Stimulated activated CD8-positive, alpha-beta memory T cell treated with anti-CD3 and anti-CD28 coated beads, Interleukin-4, amount 100 ng/mL, for 24 hours (primary cell): ENCODE results near the gene GARNL3.
A peak's percentile ranks its signal among the peaks of the same experiment; 100 is the strongest.

ENCODE experiments used
- DNase-seq: peaks from one replicate; pipeline ENCODE4 v3.0.0-alpha.2; 2020; ENCODE audit warnings: low read depth

The GARNL3 gene

DNA sequence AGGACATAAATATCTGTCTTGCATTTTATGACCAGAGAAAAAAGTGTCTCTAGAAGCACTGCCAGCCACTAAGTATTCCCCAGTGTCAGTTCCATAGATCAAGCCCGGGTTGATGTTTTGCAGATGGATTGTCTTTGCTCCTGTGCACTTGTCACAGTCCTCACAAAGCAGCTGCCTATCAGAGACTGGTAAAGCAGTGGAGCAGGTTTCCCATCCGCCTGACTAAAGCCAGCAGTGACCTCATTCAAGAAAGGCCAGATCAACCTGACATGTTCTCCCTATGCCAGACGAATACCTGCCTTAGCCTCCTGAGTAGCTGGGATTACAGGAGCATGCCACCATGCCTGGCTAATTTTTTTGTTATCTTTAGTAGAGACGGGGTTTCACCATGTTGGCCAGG, 26.8 kb upstream of the GARNL3 start:
- DNase-seq: no peak

DNA sequence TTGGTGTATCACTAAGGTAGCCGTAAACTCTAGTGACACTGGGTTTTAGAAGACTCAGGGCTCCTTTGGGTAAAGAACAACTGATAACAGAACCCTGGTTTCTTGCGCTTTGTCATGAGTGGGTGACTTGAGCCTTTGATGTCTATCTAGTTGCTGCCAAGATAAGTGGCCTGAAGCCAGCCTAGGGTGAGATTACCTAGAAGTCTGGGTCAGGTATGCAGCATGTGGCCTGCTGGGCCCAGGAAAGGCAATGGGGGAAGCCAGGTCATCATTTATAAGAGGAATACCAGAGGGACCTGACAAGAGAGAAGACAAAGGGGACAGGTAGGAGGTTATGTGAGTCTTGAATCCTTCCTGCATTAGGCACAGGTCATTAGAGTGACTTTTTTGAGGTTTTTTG, 23.2 kb upstream of the GARNL3 start:
- DNase-seq: no peak

DNA sequence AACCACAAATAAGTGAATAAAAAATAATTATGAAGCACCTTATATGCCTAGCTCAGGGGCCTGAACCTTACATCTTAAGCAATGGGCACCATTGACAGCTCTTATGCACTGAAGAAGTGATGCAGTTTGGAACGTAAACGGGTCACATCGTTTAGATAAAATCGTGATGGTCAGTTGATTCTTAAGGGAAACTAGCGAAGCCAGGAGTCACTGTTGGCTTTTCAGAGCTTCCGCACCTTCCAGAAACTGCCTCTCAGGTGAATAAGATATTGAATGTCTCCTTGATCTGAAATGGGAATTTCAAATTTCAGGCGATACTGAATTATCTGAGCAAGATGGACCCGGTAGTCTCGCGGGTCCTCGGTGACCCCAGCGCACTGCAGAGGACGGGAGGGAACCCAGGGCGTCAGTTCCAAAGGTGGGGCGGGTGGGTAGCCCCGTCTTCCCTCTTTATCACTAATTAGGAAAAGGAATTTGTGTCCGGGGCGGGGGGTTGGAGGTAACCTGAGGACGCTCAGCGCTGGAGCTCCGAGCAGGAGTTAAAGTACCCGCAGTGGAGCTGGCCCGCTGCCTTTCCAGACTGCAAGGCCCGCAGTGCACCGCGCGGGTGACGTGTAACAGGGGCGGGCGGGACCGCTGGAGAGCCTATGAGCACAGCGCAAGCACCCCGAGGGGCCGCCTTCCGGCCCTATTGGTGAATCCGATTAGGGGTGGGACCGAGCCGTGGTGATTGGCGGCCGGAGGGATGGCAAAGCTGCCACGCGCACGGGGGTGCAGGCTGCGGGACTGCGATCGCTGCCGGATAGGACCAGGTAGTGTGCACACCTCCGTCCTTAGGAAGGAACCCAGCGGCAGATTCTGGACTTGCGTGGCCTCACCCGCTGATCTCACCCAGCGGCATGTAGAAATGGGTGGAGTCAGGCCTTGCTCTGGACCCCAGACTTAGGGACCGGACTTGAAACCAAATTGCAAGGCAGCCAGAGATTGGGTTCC, 19.7 kb upstream of the GARNL3 start:
- peak; percentile 93 for DNase-seq

DNA sequence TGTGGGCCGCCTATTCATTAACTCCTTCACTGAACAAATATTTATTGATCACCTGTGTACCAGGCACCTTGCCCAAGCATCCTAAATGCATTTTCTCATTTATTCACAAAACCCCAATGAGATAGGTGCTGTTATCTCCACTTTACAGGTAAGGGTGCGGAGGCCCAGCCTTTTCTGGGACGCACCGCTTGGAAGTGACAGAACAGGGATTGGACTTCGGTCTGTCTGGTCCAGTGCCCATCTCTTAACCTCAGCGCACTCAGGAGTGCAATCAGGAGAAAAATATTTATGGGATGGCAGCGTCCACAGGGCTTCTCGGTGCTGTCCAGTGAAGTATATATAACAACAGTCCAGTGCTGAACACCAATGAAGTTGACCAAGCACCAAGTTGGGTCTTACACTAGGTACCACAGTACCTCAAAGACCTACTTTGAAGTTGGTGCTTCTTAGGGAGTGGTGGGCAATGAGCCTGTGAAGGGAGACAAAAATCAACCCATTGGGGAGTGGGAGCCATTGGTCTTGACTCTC, 18.9 kb upstream of the GARNL3 start:
- DNase-seq: no peak

DNA sequence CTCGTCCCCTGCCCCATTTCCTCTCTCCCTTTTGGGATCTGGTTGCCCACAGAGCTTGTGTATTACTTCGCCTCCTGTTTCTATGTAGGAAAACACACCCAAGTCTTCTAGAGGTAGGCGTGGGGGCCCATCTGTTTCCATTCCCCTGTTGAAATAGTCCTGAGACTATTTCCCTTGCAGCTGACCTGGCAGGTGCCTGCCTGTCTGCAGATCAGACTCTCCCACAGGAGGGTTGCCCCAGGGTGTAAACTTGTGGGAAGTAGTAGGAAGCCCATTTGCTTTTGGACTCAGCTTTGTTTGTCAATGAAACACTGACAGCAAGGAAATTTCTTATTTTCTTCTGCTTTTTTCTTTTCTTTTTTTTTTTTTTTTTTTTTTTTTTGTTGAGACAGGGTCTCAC, 16.3 kb upstream of the GARNL3 start:
- DNase-seq: no peak

DNA sequence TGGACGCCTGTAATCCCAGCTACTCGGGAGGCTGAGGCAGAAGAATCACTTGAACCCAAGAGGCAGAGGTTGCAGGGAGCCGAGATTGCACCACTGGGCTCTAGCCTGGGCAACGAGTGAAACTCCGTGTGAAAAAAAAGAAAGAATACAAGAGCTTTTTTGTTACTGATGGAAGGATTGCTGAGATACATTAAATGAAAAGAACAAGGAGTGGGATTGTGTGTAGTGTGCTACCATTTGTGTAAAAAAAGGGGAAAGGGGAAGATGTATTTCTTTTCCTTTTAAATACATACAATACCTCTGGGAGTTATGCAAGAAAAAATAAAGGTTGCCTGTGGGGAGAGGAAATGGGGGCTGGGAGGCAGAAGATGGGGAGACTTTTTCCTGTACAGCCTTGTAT, 14.7 kb upstream of the GARNL3 start:
- DNase-seq: no peak

DNA sequence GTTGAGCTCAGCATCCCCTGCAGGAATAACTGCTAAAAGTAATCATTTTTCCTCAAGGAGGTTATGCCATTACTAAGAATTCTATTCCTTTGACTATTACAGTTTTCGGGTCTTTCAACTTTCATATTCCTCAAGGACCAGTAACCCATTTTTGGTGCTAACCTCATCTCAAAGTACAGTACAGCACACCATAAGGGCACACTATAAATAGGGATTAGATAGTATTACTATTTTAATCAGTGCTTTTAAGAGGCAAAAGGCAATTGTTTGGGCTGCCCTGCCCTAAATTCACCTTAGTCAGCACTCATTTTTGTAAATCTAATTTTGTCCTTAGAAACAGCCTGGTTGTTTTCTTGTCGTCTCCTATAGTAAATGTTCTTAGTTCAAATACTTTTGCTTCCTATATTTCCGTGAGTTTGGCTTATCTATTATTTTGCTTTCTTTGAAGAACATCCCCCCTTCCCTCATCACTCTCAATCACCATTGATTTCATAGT, 13.6 kb upstream of the GARNL3 start:
- no peak for DNase-seq

DNA sequence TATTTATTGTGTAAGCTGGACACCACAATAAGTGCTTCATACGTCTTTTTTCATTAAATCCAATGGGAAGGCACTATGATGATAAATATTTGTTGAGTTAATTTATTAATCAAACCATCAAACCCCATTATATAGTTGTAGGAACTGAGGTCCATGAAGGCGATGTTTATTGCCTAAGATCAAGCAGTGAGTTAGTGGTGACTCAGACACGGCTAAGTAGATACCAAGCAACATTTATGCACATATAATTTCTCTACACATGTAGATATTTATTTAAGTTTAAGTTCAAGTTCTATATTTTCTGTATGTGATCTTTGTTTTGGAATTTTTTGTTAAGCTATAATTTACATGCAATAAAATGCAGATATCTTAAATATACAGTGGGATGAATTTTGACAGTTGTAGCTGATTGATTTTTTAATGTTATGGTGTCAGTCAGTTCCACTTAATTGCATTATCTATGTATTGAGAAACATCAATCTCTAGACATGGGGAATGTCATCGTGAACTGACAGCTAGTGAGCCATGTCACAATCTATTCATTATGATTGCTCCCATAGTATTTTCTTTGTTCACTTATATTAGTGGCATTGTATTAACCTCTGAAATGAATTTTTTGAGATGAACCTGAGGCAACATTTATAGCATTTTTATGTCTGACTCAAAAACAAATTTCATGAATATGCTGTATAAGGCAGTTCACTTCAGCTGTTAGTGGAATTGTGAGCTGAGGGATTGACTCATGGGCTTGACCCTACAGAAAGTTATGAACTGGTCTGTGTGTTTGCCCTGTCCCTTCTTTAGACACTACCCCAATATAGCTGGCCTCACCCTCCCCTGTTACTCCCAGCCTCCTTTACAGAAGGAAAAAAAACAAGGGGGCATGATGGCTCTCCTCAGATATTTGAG, 11.9 kb upstream of the GARNL3 start:
- DNase-seq: no peak

DNA sequence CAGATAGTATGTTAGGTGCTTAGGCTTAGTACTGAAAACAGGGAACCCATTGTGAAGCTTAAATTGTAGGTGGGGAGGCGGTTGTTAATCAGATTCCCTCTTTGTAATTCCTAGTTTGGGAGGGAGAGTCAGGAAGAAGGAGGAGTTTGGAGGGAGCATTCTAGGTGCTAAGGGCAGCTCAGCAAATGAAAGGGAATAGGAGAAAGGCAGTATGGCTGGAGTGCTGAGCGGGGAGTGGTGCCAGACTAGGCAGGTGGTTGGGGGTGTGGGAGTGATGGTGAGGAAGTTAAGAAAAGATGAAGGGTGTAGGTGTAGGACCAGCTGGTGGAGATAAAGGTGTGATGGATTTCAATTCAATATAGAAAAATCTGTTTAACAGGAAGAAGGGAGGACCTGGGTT, 11.1 kb upstream of the GARNL3 start:
- DNase-seq: no peak

DNA sequence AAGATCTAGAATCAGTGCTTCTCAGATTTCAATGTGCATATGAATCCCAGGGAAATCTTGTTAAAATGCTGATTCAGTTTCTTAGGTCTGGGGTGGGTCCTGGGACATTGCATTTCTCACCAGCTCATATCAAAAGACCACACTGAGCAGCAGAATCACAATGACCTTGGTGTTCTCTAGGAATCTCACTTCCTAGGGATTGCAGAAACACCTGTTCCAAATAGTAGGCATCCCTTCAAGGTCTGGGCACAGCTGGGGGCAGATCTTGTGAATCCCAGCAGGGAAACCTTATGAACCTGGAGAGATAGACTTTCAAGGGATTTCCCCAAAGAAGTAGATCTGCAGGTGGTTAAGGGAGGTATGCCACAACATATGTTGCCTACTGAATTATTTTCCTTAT, 8.9 kb upstream of the GARNL3 start:
- DNase-seq: no peak

DNA sequence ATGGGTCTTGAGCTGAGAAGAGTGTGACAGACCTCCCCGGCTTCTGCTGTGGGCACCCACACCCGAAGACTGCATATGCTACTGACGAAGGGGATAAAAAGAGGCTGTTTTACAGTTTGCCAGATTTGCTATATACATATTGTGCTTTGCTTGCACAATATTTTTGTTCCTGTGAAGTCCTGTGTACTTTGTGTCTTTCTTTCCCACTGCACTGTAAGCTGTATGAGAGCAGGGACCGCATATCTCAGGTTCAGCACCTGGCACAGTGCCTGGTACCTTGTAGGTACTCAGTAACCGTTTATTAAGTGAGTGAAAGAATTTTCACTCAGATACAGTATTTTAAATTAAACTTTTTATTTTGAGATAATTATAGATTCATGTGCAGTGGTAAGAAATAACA, 8.2 kb upstream of the GARNL3 start:
- DNase-seq: no peak

DNA sequence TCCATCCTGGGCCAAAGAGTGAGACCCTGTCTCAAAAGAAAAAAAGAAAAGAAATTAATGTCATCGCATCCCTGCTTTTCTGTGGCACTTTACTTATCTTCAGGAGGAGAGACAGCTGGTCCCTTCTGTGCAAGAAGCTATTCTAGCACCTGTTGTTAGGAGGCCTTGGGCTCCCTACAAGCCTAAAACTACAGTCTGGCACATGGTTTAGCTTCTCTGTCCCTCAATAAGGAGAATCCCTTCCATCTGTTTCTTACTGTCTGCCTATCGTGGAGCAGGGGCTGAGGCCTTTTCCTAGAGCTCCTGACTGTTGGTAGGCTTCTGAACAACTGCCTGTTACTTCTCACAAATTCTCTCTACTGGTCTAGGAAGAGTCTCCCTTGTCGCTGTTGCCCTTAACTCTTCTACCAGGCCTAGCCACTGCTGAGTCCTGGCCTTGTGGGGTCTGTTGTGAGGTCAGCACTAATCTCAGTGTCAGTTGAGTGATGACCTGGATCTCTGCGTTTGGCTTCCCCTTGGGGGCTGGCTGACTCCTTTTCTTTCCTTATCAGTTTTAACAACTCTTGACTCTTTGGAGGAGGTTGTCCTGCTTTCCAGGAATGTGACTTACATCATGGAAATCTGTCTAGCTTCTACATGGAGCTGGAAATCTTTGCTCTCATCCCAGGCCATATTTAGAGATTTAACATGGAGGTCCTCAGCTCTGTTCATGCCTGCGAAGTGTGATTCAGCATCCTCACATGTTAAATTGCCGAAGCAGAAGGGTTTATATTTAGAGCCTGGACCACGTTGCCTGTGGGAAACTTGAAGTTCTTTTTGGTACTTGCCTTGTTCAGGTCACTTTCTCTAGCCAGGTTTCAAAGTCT, 5.7 kb upstream of the GARNL3 start:
- DNase-seq: no peak

DNA sequence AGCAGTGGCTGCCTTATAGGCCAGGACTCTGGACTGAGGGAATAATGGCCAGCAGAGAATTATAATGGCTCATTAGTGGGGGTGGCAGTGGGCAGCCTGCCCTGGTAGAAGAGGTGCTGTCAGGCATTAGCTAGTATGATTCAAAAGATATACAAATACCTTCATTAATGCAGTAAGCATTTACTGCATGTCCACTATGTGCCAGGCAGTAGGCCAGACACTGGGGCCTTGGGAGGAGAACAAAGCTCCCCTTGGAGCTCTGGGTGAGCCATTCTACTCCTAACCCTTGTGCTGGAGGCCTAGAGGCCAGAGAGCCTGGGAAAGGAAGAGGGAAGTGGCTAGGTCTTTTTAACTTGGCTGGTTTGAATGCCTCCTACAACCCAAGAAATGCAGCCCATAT, 2.0 kb upstream of the GARNL3 start:
- DNase-seq: no peak

DNA sequence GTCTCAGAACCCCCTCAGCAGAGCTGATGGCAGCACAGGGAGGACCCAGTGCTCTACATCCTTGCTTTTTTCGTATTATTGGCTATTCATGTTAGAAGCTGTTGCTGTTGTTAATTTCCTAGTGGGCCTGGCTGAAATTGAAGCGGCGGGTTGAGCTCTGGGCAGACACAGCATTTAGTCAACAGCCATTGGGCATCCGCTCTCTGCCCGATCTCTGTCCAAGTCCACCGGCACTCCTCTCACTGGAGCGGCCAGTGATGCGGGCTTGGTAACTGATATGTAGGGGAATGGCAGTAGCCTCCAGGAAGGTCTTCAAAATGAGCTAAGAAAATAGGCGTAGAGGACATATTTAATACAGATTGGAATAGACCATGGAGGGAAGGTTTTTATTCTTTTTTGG, 1.3 kb upstream of the GARNL3 start:
- no peak for DNase-seq

DNA sequence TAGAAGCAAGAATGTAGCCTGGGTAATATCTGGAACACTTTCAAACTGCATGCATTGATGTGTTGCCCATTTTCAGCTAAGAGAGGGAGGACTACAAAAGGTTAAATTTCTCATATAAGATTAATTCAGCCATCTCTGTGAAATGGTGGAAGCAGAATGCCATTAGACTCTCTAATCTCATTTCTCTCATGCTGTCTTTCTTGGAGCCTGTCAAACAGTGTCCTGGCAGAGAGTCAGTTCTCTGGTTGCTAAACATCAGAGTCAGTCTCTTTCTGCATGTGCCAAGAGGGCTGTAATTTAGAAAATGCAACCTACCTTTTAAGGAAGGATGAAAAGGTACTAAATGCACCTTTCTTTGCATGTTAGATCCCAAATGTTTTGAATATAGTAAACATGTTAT, 910 bp upstream of the GARNL3 start:
- DNase-seq: no peak

DNA sequence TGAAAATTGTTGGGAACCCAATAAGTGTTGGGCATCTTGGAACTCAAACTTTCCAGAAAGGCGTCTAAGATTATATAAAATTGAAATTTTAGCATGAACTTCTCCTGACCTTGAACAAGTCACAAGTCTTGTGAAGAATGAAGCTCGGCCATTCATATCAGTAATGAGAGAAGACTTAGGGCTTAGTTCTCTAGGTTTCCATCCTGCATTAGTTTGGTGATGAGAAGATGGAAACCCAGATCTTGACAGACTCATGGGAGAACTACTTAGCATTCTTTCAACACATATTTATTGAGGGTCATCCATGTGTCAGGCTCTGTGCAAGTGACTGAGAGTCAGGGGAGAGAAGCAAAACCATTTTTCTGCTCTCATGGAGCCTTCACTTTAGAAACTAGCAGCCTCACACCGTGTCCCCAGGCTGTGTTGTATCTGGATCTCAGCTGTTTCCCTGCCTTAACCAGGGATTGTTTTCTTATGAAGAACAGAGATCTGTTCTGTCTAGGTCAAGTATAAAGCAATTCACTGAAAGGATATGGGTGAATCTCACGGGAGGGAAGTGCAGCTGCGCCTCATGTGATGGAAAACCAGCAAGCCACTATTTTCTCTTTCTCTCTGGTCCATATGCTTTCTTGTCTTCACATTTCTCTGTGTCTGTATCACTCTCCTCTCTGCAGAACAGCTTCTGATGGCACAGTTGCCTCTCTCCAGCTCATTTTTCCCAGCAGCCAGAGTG, 3.4 kb downstream of the GARNL3 start:
- no peak for DNase-seq

DNA sequence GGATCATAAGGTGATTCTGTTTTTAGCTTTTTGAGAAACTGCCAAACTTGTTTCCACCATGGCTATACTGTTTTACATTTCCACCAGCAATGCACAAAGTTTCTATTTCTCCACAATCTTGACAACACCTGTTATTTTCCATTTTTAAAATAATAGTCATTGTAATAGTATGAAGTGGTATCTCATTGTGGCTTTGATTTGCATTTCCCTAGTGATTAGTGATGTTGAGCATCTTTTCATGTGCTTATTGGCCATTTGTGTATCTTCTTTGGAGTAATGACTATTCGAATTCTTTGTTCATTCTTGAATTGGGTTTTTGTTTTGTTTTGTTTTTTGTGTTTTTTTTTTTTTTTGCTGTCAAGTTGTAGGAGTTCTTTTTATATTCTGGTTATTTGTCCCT, 4.9 kb downstream of the GARNL3 start:
- no peak for DNase-seq

DNA sequence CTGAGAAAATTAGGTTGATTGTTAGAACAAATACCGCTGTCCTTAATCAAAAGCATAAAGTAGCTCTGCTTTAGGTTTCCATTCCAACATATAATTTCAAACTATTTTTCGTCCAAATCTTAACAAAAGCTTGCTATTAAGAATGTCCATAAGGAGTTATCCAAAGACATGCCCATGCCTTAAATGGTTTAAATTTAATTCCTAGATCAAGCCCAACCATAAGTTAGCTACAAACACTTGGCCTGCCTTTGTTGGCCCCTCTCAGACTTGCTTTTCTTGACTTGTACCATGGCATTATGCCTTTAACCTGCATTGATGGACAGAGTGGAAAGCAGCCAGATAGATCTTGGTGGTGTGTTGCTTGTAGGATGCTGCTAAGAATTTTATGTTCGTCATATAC, 8.8 kb downstream of the GARNL3 start:
- DNase-seq: no peak

DNA sequence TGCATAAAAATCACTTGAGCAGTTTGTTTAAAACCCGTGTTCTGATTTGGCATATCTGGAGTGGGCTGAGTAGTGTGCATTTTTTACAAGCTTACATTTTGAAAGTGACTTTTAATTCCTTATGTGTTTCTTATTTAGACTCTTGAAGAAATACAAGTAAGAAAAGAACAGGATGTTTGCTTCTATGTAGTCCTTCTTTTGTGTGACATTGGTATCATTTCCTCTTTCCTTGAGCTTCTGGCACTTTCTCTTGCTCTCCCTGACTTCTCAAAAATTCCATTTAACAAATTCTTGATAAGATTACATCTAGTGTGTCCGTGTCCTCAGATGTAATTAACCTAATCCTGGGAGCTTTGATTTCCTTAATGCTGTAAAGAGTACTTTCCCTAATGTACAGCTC, 12.5 kb downstream of the GARNL3 start:
- DNase-seq: no peak

DNA sequence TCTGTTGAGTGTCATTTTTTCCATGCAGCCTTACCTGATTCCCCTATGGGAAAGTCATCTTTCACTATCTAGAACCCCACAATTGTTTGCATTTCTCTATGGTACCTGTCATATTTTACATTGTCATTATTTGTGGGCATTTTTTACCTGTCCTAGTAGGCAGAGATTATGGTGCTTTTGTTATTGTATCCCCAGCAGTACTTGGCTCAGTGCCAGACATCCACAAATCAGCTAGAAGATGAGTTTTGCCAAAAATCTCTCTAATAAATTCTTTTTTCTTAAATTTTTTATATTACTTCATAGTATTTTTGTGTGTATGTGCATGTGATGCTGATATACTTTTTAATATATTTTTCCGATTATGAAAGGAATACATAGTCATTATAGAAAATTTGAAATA, 13.2 kb downstream of the GARNL3 start:
- no peak for DNase-seq

DNA sequence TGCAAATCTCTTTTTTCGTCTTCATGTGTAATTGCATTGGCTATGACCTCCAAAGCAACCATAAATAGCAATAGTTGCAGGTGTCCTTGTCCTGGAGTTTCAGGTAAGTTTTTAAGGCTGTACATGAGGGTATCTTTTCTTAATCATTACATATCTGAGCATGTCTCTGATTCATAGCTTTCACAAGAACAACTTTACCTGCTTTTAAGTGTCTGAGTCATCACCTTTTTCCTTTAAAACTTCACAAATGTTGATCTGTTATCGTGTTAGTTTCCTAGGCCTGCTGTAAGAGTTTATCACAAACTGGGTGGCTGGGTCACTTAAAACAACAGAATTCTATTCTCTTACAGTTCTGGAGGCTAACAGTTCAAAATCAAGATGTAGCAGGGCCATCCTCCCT, 13.8 kb downstream of the GARNL3 start:
- DNase-seq: no peak
